Lung (tissue), 12 donors: ENCODE results near the gene ADCY5. TPM values are rescaled to one million over a fixed set of nuclear protein-coding genes. Genes with fewer than 3 reads are reported as not detected.

ENCODE experiments used
- ATAC-seq: fragments of 200-7000 bp; cut with Tn5 transposase; one replicate; pipeline ENCODE4 v1.9.1; 2020; ENCODE audit warnings: moderate number of reproducible peaks; ENCODE audit not compliant: insufficient read depth, low FRiP score
- DNase-seq, 3 donors: peaks; one replicate each; pipeline ENCODE4 v3.0.0-alpha.2; 2013 to 2017
- H3K27ac ChIP-seq, 2 donors: one replicate each; pipeline ENCODE4 v1.5.1; 2013; ENCODE audit warnings: mild to moderate bottlenecking in 2 of 2, moderate library complexity in 2 of 2, control low read depth in 1 of 2, inconsistent platforms in 1 of 2, low read depth in 1 of 2, low read length in 1 of 2
- H3K27me3 ChIP-seq, 3 donors: one replicate each; pipeline ENCODE4 v1.5.1; 2013; ENCODE audit warnings: low read length in 2 of 3; ENCODE audit not compliant: control insufficient read depth in 3 of 3, insufficient read depth in 3 of 3
- H3K36me3 ChIP-seq, 4 donors: one replicate each; pipeline ENCODE4 v1.5.1; 2013; ENCODE audit warnings: low read length in 4 of 4, mild to moderate bottlenecking in 1 of 4, moderate library complexity in 1 of 4; ENCODE audit not compliant: control insufficient read depth in 4 of 4, insufficient read depth in 4 of 4
- H3K4me1 ChIP-seq, 5 donors: one replicate each; pipeline ENCODE4 v1.5.1; 2013; ENCODE audit warnings: low read length in 5 of 5, mild to moderate bottlenecking in 2 of 5, moderate library complexity in 1 of 5; ENCODE audit not compliant: control insufficient read depth in 5 of 5, insufficient read depth in 5 of 5
- H3K4me3 ChIP-seq: one replicate; pipeline ENCODE4 v1.5.1; 2013; ENCODE audit warnings: mild to moderate bottlenecking, control low read depth, moderate library complexity
- H3K9ac ChIP-seq, 2 donors: one replicate each; pipeline ENCODE4 v1.5.1; 2013; ENCODE audit warnings: low read length in 2 of 2, control low read depth in 1 of 2; ENCODE audit not compliant: insufficient read depth in 1 of 2
- H3K9me3 ChIP-seq, 4 donors: one replicate each; pipeline ENCODE4 v1.5.1; 2013; ENCODE audit warnings: low read length in 3 of 4, mild to moderate bottlenecking in 1 of 4, moderate library complexity in 1 of 4; ENCODE audit not compliant: control insufficient read depth in 4 of 4, insufficient read depth in 3 of 4
- CTCF ChIP-seq: IDR thresholded peaks from 2 replicates; pipeline ENCODE4 v1.5.1; 2012; ENCODE audit warnings: mild to moderate bottlenecking; ENCODE audit errors: control extremely low read depth, extremely low read depth
- WGBS, 2 donors: extraction: QIAGEN DNeasy Blood & Tissue Kit; methylation state at CpG; one replicate each; pipeline ENCODE4 v1.1.7; 2013; 5-methylcytosine and 5-hydroxymethylcytosine counted together
- polyA plus RNA-seq, 2 donors: library from polyadenylated mRNA; stranded (reverse); fragments of 200-250 nt; gene quantifications; one replicate each; pipeline ENCODE4 v1.2.1, GENCODE V29; 2013
- total RNA-seq, 2 donors: library from RNA; depleted of rRNA in 1 of 2; stranded (reverse); fragments of >200 nt in 1 of 2; gene quantifications; one replicate each; pipeline ENCODE4 v1.2.1, GENCODE V29; 2014 to 2021
- donor health status: control.
- donor health status: control.
- donor health status: Bipolar disorder and iron deficiency.
- donor health status: healthy.
- donor health status: DM: yes; HTN: yes; CAD: no.

ADCY5 gene
- total and polyA plus RNA-seq, 4 donors, result 1.2 to 8.4 (median 2.4) TPM

GRCh38 chr3:123287962-123288302, 161.0 kb downstream of the ADCY5 start:
- DNase-seq (no peak), ATAC-seq (no peak)
- TF ChIP-seq CTCF, result no peak
- H3K27me3 ChIP-seq, result no peaks in the 10 kb centered on the region
- no peak overlapping the region for H3K27ac ChIP-seq
- no peak overlapping the region for H3K9ac ChIP-seq
- no peak overlapping the region for H3K4me3 ChIP-seq
- H3K36me3 ChIP-seq, result peaks cover 0 to 5% (median 2%) of the 10 kb centered on the region in 4 donors
- H3K4me1 ChIP-seq, result peaks cover 0 to 2% (median 0%) of the 10 kb centered on the region in 5 donors
- WGBS, 2 donors, result 81 to 83% methylated on average over 6 of the region's 6 CpGs
- no peaks in the 10 kb centered on the region for H3K9me3 ChIP-seq

- no peak overlapping the region for H3K27ac ChIP-seq
- H3K36me3 ChIP-seq, result peaks cover 0 to 9% (median 2%) of the 10 kb centered on the region in 4 donors
- H3K4me3 ChIP-seq, result no peak overlapping the region
- peaks cover 0 to 2% (median 0%) of the 10 kb centered on the region in 5 donors for H3K4me1 ChIP-seq
- no peaks in the 10 kb centered on the region for H3K9me3 ChIP-seq
- no peak for TF ChIP-seq CTCF
- H3K9ac ChIP-seq, result no peak overlapping the region
- DNase-seq (no peak), ATAC-seq (no peak)
- 87 to 90% methylated on average over 14 of the region's 14 CpGs for WGBS, 2 donors
- H3K27me3 ChIP-seq, result no peaks in the 10 kb centered on the region
Observed at GRCh38 chr3:123287051-123287961, 161.6 kb downstream of the ADCY5 start.

GRCh38 chr3:123286308-123287023, 162.4 kb downstream of the ADCY5 start:
- Histone ChIP-seq H3K4me3 (no peak overlapping the region), H3K36me3 (peaks cover 0 to 10% (median 2%) of the 10 kb centered on the region in 4 donors), H3K27me3 (no peaks in the 10 kb centered on the region), H3K9me3 (no peaks in the 10 kb centered on the region), H3K27ac (no peak overlapping the region), H3K9ac (no peak overlapping the region), H3K4me1 (peaks cover 0 to 2% (median 0%) of the 10 kb centered on the region in 5 donors)
- DNase-seq, result peak; percentile 58 to 77 (median 65)
- 79 to 81% methylated on average over 16 of the region's 16 CpGs for WGBS, 2 donors
- TF ChIP-seq CTCF, result no peak
- ATAC-seq, result no peak
